Spleen (tissue), 7 donors: Measurements from ENCODE around the gene HES3.

Experiments used
- POLR2A ChIP-seq, 3 donors: fragments of 450-650 bp; IDR thresholded peaks; one replicate each; pipeline ENCODE4 v1.5.1; 2017; ENCODE audit warnings: antibody characterized with exemption in 3 of 3, mild to moderate bottlenecking in 1 of 3
- POLR2AphosphoS5 ChIP-seq, 3 donors: sonication (generic); formaldehyde crosslinking; IDR thresholded peaks; one replicate each; pipeline ENCODE4 v1.5.1; 2017; ENCODE audit warnings: antibody characterized with exemption in 3 of 3
- TF ChIP-seq, protein P1 (sequence below), 11 experiments: fragments of 200-600 bp in 7 of 11; fragments of 450-650 bp in 4 of 11; sonication (generic) in 4 of 11; IDR thresholded peaks in 8 of 11; conservative IDR thresholded peaks in 3 of 11; 1 replicate in 7 of 11; 2 replicates in 4 of 11; pipeline versions ENCODE4 v1.4.0 to v1.8.0; 2016 to 2021; ENCODE audit warnings: antibody characterized with exemption in 11 of 11, inconsistent platforms in 4 of 11, mild to moderate bottlenecking in 1 of 11
- donor health status: DM: no; HTN: no; CAD: no; lungs with moderate emphysema.
- donor health status: DM: no; HTN: no; CAD: no.
- donor health status: DM: no; HTN: no; CAD: no.

GRCh38 chr1:6257541-6258069, 13.6 kb downstream of the HES3 start:
- TF ChIP-seq, protein P1, sequence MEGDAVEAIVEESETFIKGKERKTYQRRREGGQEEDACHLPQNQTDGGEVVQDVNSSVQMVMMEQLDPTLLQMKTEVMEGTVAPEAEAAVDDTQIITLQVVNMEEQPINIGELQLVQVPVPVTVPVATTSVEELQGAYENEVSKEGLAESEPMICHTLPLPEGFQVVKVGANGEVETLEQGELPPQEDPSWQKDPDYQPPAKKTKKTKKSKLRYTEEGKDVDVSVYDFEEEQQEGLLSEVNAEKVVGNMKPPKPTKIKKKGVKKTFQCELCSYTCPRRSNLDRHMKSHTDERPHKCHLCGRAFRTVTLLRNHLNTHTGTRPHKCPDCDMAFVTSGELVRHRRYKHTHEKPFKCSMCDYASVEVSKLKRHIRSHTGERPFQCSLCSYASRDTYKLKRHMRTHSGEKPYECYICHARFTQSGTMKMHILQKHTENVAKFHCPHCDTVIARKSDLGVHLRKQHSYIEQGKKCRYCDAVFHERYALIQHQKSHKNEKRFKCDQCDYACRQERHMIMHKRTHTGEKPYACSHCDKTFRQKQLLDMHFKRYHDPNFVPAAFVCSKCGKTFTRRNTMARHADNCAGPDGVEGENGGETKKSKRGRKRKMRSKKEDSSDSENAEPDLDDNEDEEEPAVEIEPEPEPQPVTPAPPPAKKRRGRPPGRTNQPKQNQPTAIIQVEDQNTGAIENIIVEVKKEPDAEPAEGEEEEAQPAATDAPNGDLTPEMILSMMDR (IDR thresholded peaks at IDR 0.05 in 8 of 11, conservative IDR thresholded peaks at IDR 0.05 in 3 of 11), result no peak
- TF ChIP-seq POLR2A (IDR thresholded peaks at IDR 0.05), result no peak
- peak; percentile 80 to 88 (median 80) for TF ChIP-seq POLR2AphosphoS5 (IDR thresholded peaks at IDR 0.05)
